ENCODE data around the gene TMOD1.

TMOD1 gene

DNA sequence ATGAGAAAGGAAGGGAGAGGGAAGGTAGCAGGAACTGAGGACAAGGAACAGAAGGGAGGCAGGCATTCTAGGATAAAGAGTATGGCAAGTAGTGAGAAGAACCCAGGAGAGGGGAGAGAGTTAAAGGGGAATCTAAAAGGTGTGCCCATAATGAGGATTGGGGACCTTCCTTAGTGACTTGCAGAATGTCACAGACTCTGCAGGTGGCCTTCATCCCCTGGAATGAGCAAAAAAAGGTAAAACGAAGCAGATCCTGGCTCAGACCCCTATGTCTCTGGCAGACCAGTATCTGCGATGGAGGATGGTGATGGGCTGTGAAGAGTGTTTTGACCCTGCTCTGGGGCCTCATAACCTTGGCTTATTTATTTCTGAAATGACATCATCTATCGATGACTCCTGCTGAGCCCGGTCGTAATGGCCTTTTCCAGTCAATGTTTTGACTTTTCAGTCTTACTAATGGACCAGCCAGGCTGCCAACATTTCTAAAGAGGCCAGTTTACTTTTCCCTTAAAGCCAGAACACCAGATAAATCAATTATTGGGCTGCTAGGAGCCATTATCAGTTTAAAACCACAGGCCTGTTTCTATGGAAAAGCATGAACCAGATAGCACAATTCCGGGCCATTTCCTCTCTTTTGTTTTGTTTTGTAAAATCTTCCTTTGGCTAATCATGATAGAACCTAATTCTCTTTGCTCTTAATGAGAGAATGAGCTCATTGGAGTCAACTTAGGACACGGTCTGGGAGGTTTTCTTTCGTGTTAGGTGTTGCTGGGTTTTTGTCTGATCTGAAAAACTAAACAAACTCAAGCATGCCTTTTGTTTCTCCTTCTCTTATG, 3.1 kb downstream of the TMOD1 start:
- Histone ChIP-seq H3K36me3 (ENCODE audit: insufficient read depth, low read length) (no peaks in the 10 kb centered on the region), H3K9me3 (ENCODE audit: control insufficient read depth, insufficient read depth, low read length) (no peaks in the 10 kb centered on the region), H3K4me1 (ENCODE audit: insufficient read depth, low read length) (no peaks in the 10 kb centered on the region; the same call in 1 of the 2 replicates), H3K9ac (ENCODE audit: low read depth, low read length) (no peak overlapping the region)

DNA sequence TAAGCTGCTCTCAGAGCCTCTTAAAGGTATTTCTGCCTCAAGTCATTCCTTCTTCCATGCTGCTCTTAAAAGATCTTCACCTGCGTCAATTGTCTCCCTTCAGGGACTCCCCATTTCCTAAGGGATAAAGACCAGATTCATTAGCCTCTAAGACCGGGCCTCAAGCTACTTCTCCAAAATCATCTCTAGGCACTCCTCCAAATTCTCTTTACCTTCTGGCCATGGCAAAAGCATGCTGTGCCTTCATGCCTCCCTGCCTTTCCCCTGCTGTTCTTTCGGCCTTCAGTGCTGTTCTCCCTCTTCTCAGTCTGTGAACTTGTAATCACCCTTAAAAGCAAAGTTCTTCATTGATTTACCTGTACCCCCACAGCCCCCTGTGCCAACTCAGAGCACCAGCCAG, 4.4 kb downstream of the TMOD1 start:
- Histone ChIP-seq H3K36me3 (ENCODE audit: insufficient read depth, low read length) (no peaks in the 10 kb centered on the region), H3K4me1 (ENCODE audit: insufficient read depth, low read length) (no peaks in the 10 kb centered on the region; the same call in 1 of the 2 replicates), H3K9me3 (ENCODE audit: control insufficient read depth, insufficient read depth, low read length) (no peaks in the 10 kb centered on the region), H3K9ac (ENCODE audit: low read depth, low read length) (no peak overlapping the region)

DNA sequence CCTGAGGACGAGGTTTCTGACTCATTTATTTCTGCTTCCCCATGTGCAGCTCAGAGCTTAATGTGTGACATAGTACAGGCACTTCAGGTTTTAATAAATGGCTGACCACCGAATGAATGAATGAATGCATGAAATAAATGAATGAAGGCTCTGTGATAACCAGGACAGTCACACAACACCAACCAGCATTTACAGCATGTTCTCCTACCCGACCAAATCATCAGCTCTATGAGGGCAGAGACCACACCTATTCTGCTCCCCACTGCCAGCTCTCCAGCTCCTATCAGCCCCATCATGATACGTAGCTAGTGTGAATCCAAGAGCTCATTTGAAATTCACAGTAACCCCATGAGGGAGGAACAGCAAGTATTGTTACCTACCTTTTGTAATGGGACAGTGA, 4.8 kb downstream of the TMOD1 start:
- Histone ChIP-seq H3K4me1 (ENCODE audit: insufficient read depth, low read length) (no peaks in the 10 kb centered on the region; the same call in 1 of the 2 replicates), H3K9ac (ENCODE audit: low read depth, low read length) (no peak overlapping the region), H3K36me3 (ENCODE audit: insufficient read depth, low read length) (no peaks in the 10 kb centered on the region), H3K9me3 (ENCODE audit: control insufficient read depth, insufficient read depth, low read length) (no peaks in the 10 kb centered on the region)

DNA sequence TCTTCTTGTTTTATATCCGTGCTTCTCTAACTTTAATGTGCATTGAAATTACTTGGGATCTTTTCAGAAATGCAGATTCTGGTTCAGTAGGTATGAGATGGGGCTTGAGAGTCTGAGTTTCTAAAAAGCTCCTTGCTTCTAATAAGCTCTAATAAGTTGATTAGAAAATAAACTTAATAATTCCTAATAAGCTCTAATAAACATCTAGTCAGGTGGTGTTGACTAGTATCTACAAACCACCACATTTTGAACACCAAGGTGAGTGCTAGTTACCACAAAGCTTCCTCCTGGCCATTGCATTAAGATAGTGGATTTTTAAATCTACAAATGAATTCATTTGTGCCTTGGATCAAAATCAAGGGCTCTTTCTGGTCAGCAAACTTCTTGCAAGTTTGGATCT, 5.3 kb downstream of the TMOD1 start:
- Histone ChIP-seq H3K4me1 (ENCODE audit: insufficient read depth, low read length) (no peaks in the 10 kb centered on the region; the same call in 1 of the 2 replicates), H3K9me3 (ENCODE audit: control insufficient read depth, insufficient read depth, low read length) (no peaks in the 10 kb centered on the region), H3K36me3 (ENCODE audit: insufficient read depth, low read length) (no peaks in the 10 kb centered on the region), H3K9ac (ENCODE audit: low read depth, low read length) (no peak overlapping the region)

DNA sequence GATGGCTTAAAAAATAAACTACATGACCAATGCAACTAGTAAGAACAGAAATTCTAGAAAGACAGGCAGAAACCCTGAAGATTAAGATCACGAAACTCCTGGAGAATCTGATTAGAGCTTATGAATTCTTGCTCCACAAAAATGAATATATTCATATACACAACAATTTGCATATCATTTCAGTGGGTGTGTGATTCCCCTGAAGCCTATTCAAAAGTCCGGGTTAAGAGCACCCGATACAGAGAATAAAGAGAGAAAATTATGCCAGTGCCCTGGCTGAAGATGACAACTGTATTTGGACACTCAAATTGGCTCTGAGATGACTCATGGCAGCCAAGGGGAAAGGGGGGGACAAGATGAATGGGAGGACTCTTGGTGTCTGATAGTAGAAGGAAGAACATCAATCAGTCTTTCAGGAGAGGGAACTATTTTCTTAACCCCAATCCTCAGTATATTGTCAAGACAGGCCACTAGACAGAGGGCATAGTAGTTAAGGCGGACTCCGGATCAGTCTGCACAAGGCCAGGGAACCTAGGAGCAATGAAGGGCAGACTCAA, 6.0 kb downstream of the TMOD1 start:
- Histone ChIP-seq H3K36me3 (ENCODE audit: insufficient read depth, low read length) (no peaks in the 10 kb centered on the region), H3K9ac (ENCODE audit: low read depth, low read length) (no peak overlapping the region), H3K4me1 (ENCODE audit: insufficient read depth, low read length) (no peaks in the 10 kb centered on the region; the same call in 1 of the 2 replicates), H3K9me3 (ENCODE audit: control insufficient read depth, insufficient read depth, low read length) (no peaks in the 10 kb centered on the region)

DNA sequence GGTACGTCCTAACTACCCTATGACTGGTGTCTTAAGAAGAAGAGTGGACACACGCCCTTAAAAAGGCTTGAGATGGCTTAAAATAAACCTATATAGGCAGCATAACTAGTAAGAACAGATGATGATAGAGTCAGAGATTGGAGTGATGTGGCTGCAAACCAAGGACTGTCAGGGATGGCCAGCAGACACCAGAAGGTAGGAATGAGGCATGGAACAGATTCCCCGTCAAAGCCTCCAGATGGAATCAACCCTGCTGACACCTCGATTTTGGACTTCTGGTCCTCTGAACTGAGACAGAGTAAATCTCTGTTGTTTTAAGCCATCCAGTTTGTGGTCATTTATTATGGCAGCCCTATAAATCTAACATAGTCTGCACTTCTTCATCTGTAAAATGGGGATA, 7.4 kb downstream of the TMOD1 start:
- Histone ChIP-seq H3K4me1 (ENCODE audit: insufficient read depth, low read length) (no peaks in the 10 kb centered on the region), H3K36me3 (ENCODE audit: insufficient read depth, low read length) (no peaks in the 10 kb centered on the region), H3K9ac (ENCODE audit: low read depth, low read length) (no peak overlapping the region), H3K9me3 (ENCODE audit: control insufficient read depth, insufficient read depth, low read length) (no peaks in the 10 kb centered on the region)

DNA sequence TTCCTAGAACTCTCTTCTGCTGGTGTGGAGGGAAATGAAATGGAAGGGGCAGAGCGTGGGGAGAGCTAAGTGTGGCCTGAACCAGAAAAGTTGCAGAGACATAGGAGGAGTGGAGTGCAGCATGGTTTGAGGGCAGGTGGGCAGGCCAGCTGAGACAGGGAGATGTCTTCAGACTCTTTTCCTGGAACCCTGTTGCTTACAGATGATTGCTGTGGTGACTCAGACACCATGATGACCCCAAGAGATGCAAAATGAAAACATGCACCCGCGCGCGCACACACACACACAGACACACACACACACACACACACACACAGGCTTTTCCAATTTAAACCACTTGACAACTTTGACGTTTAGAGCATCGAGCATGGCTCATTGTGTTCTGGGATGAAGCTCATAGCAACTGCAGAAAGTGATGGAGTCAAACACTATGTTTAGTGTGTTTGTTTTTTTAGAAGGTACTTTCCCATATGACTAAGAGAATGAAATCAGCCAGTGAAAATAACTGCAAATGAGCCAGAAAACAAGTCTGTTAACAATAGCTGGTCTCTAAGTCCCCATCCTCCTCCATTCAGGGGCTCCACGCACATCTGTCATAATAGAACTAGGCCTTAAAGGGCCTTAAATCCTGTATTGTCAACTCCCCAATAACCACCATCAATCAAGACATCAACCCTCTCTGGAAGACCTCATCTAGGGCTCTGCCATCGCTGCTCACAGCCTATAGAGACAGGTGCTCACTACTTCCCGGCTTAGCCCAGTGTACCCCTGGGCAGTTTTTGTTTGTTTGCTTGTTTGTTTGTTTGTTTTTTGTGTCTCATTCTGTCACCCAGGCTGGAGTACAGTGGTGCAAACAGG, 9.6 kb downstream of the TMOD1 start:
- no peaks in the 10 kb centered on the region for H3K4me1 ChIP-seq (ENCODE audit: insufficient read depth, low read length)
- H3K9ac ChIP-seq (ENCODE audit: low read depth, low read length) = no peak overlapping the region
- no peaks in the 10 kb centered on the region for H3K9me3 ChIP-seq (ENCODE audit: control insufficient read depth, insufficient read depth, low read length)
- no peaks in the 10 kb centered on the region for H3K36me3 ChIP-seq (ENCODE audit: insufficient read depth, low read length)

DNA sequence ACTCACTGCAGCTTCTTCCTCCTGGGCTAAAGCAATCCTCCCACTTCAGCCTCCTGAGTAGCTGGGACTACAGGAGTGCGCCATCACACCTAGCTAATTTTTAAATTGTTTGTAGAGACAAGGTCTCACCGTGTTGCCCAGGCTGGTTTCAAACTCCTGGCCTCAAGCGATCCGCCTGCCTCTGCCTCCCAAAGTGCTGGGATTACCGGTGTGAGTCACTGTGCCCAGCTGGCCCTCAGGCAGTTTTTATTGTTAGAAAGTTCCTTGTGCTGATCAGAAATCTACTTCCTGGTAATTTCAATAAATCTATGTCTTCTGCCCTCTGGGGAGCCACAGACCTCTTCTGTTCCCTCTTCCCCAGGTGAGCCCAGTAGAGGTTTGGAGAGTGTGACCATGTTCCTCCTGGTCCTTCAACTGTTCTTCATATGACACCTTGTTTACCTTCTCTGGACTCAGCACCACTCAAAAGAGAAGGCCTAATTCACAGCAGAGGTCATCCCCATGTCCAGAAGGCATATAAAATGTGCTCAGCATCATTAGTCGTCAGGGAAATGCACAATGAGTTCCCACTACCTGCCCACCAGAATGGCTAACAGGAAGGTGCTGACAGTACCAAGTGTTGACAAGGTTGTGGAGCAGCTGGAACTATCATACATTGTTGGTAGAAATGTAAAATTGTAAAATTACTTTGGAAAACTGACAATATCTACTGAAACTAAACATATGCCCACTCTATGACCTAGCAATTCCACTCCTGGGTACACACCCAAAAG, 10.4 kb downstream of the TMOD1 start:
- no peaks in the 10 kb centered on the region; the same call in 1 of the 2 replicates for H3K4me1 ChIP-seq (ENCODE audit: insufficient read depth, low read length)
- no peaks in the 10 kb centered on the region for H3K36me3 ChIP-seq (ENCODE audit: insufficient read depth, low read length)
- H3K9ac ChIP-seq (ENCODE audit: low read depth, low read length) = no peak overlapping the region
- H3K9me3 ChIP-seq (ENCODE audit: control insufficient read depth, insufficient read depth, low read length) = no peaks in the 10 kb centered on the region

DNA sequence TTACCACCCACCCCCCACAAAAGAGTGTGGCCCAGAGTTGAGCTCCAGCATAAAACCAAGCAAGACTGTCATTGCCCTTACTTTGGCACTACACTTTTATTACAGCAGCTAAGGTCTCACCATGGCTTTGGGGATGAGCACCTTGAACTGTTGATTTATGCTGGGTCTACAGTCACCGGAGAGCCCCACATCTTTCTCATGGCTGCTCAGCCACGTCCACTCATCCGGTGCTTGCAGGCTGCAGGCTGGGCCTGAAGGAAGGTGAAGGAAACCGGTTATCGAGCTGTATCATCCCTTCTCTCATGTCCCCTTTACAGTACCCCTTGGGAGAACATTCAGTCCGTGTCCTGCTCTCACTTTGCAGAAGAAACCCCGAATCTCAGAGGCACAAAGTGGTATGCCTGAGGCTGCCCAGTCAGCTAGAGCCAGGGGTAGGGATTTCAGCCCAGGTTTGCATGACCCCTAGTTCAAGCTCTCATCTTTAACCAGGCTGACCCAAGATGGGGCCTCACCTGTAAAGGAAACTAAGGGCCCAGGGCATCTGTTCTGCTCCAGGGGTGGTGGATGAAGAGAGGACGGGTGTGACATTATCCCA, 11.6 kb downstream of the TMOD1 start:
- H3K9me3 ChIP-seq (ENCODE audit: control insufficient read depth, insufficient read depth, low read length) = no peaks in the 10 kb centered on the region
- no peaks in the 10 kb centered on the region for H3K36me3 ChIP-seq (ENCODE audit: insufficient read depth, low read length)
- no peaks in the 10 kb centered on the region; the same call in 1 of the 2 replicates for H3K4me1 ChIP-seq (ENCODE audit: insufficient read depth, low read length)
- no peak overlapping the region for H3K9ac ChIP-seq (ENCODE audit: low read depth, low read length)

DNA sequence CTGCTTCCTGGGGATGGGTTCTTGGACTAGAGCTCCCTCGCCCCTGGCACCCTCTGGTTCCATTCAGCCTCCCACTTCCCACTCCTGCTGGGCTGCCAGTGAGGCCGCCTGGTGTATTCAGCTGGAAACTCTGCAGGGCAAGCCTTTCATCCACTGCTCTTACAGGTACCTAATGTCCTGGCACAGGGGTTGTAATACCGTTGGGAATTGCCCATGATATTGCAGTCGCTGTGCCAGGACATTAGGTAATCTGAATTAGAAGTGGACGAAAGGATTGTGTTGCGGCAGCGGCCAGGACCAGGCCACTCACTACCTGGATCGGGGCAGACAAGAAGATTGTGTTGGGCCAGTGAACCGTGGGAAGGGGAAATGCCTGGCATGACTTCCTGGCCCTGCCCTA, 13.1 kb downstream of the TMOD1 start:
- Histone ChIP-seq H3K4me1 (ENCODE audit: insufficient read depth, low read length) (no peaks in the 10 kb centered on the region; the same call in 1 of the 2 replicates), H3K9me3 (ENCODE audit: control insufficient read depth, insufficient read depth, low read length) (no peaks in the 10 kb centered on the region), H3K36me3 (ENCODE audit: insufficient read depth, low read length) (no peaks in the 10 kb centered on the region), H3K9ac (ENCODE audit: low read depth, low read length) (no peak overlapping the region)

DNA sequence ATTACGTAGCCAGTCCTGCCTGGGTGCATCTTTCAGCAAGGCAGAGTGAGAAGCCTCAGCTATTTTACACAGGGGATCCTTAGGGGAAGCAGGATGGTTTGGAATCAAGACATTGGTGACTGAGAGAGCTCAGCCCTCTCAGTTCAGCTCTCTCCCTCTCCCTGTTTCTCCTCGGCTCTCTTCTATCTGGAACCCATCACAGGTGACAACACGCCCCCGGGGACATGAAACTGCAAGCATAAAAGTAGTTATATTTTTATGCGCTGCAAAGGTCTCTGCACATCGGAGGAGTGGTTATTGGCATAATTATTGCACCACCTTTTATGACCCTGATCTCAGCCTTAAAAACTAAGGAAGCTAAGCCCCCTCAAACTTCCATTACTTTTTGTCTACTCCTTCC, 14.2 kb downstream of the TMOD1 start:
- Histone ChIP-seq H3K36me3 (ENCODE audit: insufficient read depth, low read length) (no peaks in the 10 kb centered on the region), H3K9me3 (ENCODE audit: control insufficient read depth, insufficient read depth, low read length) (no peaks in the 10 kb centered on the region), H3K9ac (ENCODE audit: low read depth, low read length) (no peak overlapping the region), H3K4me1 (ENCODE audit: insufficient read depth, low read length) (no peaks in the 10 kb centered on the region; the same call in 1 of the 2 replicates)

DNA sequence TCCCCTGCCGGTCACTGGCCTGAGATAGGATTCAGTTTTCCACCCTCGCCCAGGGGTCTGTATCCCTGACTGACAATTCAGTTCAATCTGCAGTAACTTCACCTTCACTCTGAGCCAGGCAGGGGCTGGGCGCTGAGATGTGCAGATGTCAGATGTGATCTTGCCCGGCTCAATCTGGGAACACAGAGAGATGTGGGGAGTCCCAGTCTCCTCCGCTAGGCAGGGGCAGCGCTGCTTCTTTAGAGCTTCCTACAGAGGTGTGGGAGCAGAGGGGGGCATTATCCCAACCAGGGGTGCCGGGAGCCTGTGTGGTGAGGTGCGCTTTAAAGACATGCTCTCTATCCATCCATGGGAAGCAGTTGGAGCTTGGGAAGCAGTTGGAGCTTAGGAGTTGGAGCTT, 14.6 kb downstream of the TMOD1 start:
- H3K4me1 ChIP-seq (ENCODE audit: insufficient read depth, low read length) = no peaks in the 10 kb centered on the region; the same call in 1 of the 2 replicates
- H3K36me3 ChIP-seq (ENCODE audit: insufficient read depth, low read length) = no peaks in the 10 kb centered on the region
- no peaks in the 10 kb centered on the region for H3K9me3 ChIP-seq (ENCODE audit: control insufficient read depth, insufficient read depth, low read length)
- no peak overlapping the region for H3K9ac ChIP-seq (ENCODE audit: low read depth, low read length)

DNA sequence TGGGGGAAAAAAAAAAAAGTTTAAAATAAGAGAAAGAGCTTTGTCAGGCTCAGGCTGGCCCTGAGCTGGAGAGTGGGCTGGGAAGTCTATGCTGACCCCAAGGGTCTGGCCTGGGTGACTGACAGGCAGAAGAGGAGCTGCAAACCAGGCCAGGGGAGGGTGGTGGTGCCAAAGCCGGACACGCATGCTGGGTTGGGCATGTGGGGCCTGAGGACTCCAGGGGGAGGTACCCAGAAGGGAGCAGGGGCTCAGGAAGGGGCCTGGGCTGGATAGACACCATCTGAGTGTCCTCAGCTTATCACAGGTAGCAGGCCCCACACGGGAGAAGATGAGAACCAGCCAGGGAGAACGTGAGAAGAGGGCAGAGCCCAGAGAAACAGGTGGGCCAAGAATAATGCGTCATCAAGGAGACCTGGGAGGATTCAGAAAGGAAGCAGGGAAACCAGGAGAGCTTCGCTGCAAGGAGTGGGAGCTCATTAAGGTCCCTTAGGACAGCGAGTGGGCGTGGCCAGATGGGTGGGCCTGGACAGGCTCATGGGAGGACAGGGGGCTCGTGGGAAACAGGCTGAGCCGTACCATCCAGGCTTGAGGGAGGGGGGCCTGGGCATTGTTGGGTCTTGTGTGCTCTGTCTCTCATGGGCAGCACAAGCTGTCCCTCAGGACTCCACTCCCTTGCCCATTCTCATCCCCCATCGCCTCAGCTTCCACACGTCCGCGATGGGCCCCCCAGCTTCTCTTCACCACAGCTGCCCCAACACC, 16.0 kb downstream of the TMOD1 start:
- H3K9me3 ChIP-seq (ENCODE audit: control insufficient read depth, insufficient read depth, low read length) = no peaks in the 10 kb centered on the region
- no peaks in the 10 kb centered on the region for H3K36me3 ChIP-seq (ENCODE audit: insufficient read depth, low read length)
- no peaks in the 10 kb centered on the region; the same call in 1 of the 2 replicates for H3K4me1 ChIP-seq (ENCODE audit: insufficient read depth, low read length)
- H3K9ac ChIP-seq (ENCODE audit: low read depth, low read length) = no peak overlapping the region

All from ES-I3 (cell line).